Osteoblast (primary cell): ENCODE results near the gene POLR2A. TPM values are rescaled to one million over a fixed set of nuclear protein-coding genes. Genes with fewer than 3 reads are reported as not detected.
A peak's percentile ranks its signal among the peaks of the same experiment; 100 is the strongest.

Experiments
- DNase-seq: peaks from one replicate; pipeline ENCODE4 v3.0.0; 2011; ENCODE audit warnings: low spot score, mixed read lengths; ENCODE audit not compliant: insufficient read length; ENCODE audit errors: missing footprints
- H2AFZ ChIP-seq: 2 replicates; pipeline ENCODE4 v1.6.0; 2011; ENCODE audit warnings: mild to moderate bottlenecking, low read length
- H3K27ac ChIP-seq: 2 replicates; pipeline ENCODE4 v1.5.1; 2011; ENCODE audit warnings: mild to moderate bottlenecking, low read depth, low read length, moderate library complexity
- H3K27me3 ChIP-seq: 2 replicates; pipeline ENCODE4 v1.6.0; 2012; ENCODE audit warnings: mild to moderate bottlenecking, control low read depth, inconsistent platforms, low read length, moderate library complexity; ENCODE audit not compliant: insufficient read depth
- H3K36me3 ChIP-seq: 2 replicates; pipeline ENCODE4 v1.5.1; 2011; ENCODE audit warnings: mild to moderate bottlenecking, low read length, control low read depth, moderate library complexity; ENCODE audit not compliant: insufficient read depth
- H3K4me1 ChIP-seq: 2 replicates; pipeline ENCODE4 v1.5.1; 2011; ENCODE audit warnings: mild to moderate bottlenecking, low read length, control low read depth, moderate library complexity; ENCODE audit not compliant: insufficient read depth
- H3K4me2 ChIP-seq: 2 replicates; pipeline ENCODE4 v1.6.0; 2011; ENCODE audit warnings: mild to moderate bottlenecking, low read length; ENCODE audit not compliant: insufficient read depth
- H3K4me3 ChIP-seq: fragments of 200-600 bp; sonication (generic); 3 replicates; pipeline ENCODE4 v1.5.1; 2012; ENCODE audit warnings: mild to moderate bottlenecking, low read length, inconsistent platforms; ENCODE audit not compliant: insufficient read depth
- H3K79me2 ChIP-seq: 2 replicates; pipeline ENCODE4 v1.6.0; 2012; ENCODE audit warnings: mild to moderate bottlenecking, low read length, control low read depth, inconsistent platforms; ENCODE audit not compliant: insufficient read depth
- H3K9me3 ChIP-seq: 2 replicates; pipeline ENCODE4 v1.5.1; 2011; ENCODE audit warnings: low read depth, low read length, control low read depth
- H4K20me1 ChIP-seq: 2 replicates; pipeline ENCODE4 v1.6.0; 2012; ENCODE audit warnings: mild to moderate bottlenecking, low read length, control low read depth; ENCODE audit not compliant: insufficient read depth
- CTCF ChIP-seq: IDR thresholded peaks from 2 replicates; pipeline ENCODE4 v1.5.1; 2011; ENCODE audit warnings: mild to moderate bottlenecking, low read depth, low read length, moderate library complexity; ENCODE audit errors: extremely low read depth
- total RNA-seq: library from RNA; depleted of rRNA; stranded (reverse); fragments of >200 nt; gene quantifications from 2 replicates; pipeline ENCODE4 v1.2.3, GENCODE V29; 2012

POLR2A gene
- total RNA-seq, 1 donor, result 95.9 TPM

- Histone ChIP-seq H2AFZ (no peak overlapping the region), H3K4me2 (peak overlapping the region; percentile 85), H3K9me3 (no peaks in the 10 kb centered on the region), H3K4me3 (peak overlapping the region; percentile 58), H3K36me3 (no peaks in the 10 kb centered on the region), H3K79me2 (no peaks in the 10 kb centered on the region), H3K27ac (no peak overlapping the region), H3K27me3 (peaks cover 40% of the 10 kb centered on the region), H3K4me1 (peaks cover 26% of the 10 kb centered on the region), H4K20me1 (no peaks in the 10 kb centered on the region)
- no peak for TF ChIP-seq CTCF
- peak; percentile 31 for DNase-seq
Observed at GRCh38 chr17:7437369-7437863, 46.8 kb upstream of the POLR2A start.

- peak overlapping the region; percentile 37 for H3K4me3 ChIP-seq
- no peak overlapping the region for H2AFZ ChIP-seq
- H3K27me3 ChIP-seq, result peaks cover 40% of the 10 kb centered on the region
- peak overlapping the region; percentile 85 for H3K4me2 ChIP-seq
- no peaks in the 10 kb centered on the region for H4K20me1 ChIP-seq
- H3K27ac ChIP-seq, result no peak overlapping the region
- TF ChIP-seq CTCF, result no peak
- H3K4me1 ChIP-seq, result peaks cover 26% of the 10 kb centered on the region
- no peaks in the 10 kb centered on the region for H3K79me2 ChIP-seq
- no peaks in the 10 kb centered on the region for H3K9me3 ChIP-seq
- no peaks in the 10 kb centered on the region for H3K36me3 ChIP-seq
- DNase-seq, result peak; percentile 86
Observed at GRCh38 chr17:7437950-7438614, 46.1 kb upstream of the POLR2A start.

GRCh38 chr17:7438656-7439460 lies 45.3 kb upstream of the POLR2A start:
- TF ChIP-seq CTCF, result no peak
- H3K4me3 ChIP-seq, result no peak overlapping the region
- peaks cover 40% of the 10 kb centered on the region for H3K27me3 ChIP-seq
- no peak overlapping the region for H3K27ac ChIP-seq
- no peaks in the 10 kb centered on the region for H3K79me2 ChIP-seq
- H3K4me2 ChIP-seq, result no peak overlapping the region
- peaks cover 28% of the 10 kb centered on the region for H3K4me1 ChIP-seq
- no peak overlapping the region for H2AFZ ChIP-seq
- peak; percentile 80 for DNase-seq
- no peaks in the 10 kb centered on the region for H3K9me3 ChIP-seq
- no peaks in the 10 kb centered on the region for H3K36me3 ChIP-seq
- H4K20me1 ChIP-seq, result no peaks in the 10 kb centered on the region
